Heart right ventricle (tissue), 16 donors: Measurements from ENCODE around the gene SMAP2. TPM values are rescaled to one million over a fixed set of nuclear protein-coding genes. Genes with fewer than 3 reads are reported as not detected.

Experiments used
- ATAC-seq, 8 donors: fragments of 200-7000 bp; cut with Tn5 transposase; one replicate each; pipeline ENCODE4 v1.9.1; 2020; ENCODE audit warnings: mild to moderate bottlenecking in 8 of 8, moderate library complexity in 8 of 8, moderate number of reproducible peaks in 1 of 8
- DNase-seq, 2 donors: peaks; one replicate each; pipeline ENCODE4 v3.0.0-alpha.2; 2020
- H3K27ac ChIP-seq, 10 donors: fragments of 200-600 bp; sonication (generic) in 2 of 10; one replicate each; pipeline versions ENCODE4 v1.5.0 to v1.8.0; 2020 to 2022; ENCODE audit warnings: mild to moderate bottlenecking in 3 of 10
- H3K27me3 ChIP-seq, 7 donors: fragments of 200-600 bp; one replicate each; pipeline ENCODE4 v1.8.0; 2021 to 2022; ENCODE audit warnings: mild to moderate bottlenecking in 2 of 7
- H3K36me3 ChIP-seq, 9 donors: fragments of 200-600 bp; sonication (generic) in 1 of 9; one replicate each; pipeline versions ENCODE4 v1.5.0 to v1.8.0; 2020 to 2022; ENCODE audit warnings: mild to moderate bottlenecking in 2 of 9
- H3K4me1 ChIP-seq, 9 donors: fragments of 200-600 bp; sonication (generic) in 1 of 9; one replicate each; pipeline versions ENCODE4 v1.5.0 to v1.8.0; 2020 to 2022; ENCODE audit warnings: mild to moderate bottlenecking in 4 of 9
- H3K4me3 ChIP-seq, 10 donors: fragments of 200-600 bp; sonication (generic) in 2 of 10; one replicate each; pipeline versions ENCODE4 v1.5.0 to v1.8.0; 2020 to 2022; ENCODE audit warnings: mild to moderate bottlenecking in 7 of 10, moderate library complexity in 2 of 10
- H3K9me3 ChIP-seq, 11 donors: fragments of 200-600 bp in 10 of 11; sonication (generic) in 2 of 11; one replicate each; pipeline versions ENCODE4 v1.5.0 to v1.8.0; 2013 to 2022; ENCODE audit warnings: mild to moderate bottlenecking in 2 of 11, control low read depth in 1 of 11, moderate library complexity in 1 of 11
- WGBS, 2 donors: extraction: QIAGEN DNeasy Blood & Tissue Kit; methylation state at CpG; one replicate each; pipeline ENCODE4 v1.1.7; 2013; ENCODE audit warnings: inconsistent platforms in 1 of 2; 5-methylcytosine and 5-hydroxymethylcytosine counted together
- intact Hi-C, 10 donors: fragments of 100-400 bp; cut with DNase I; formaldehyde crosslinking; loops; one replicate each; pipeline versions ENCODE4 v1.11.1 to v1.14.2; 2022
- polyA plus RNA-seq, 2 donors: library from polyadenylated mRNA; stranded (reverse); fragments of 200-250 nt; gene quantifications; one replicate each; pipeline ENCODE4 v1.2.3, GENCODE V29; 2013
- total RNA-seq, 10 donors: library from RNA; stranded (reverse); fragmentation: NEBNext Ultra II Directional in 3 of 10; extraction: Animal tissue kit (Norgen Biotek cat#: 25700) in 3 of 10; gene quantifications; one replicate each; pipeline versions ENCODE4 v1.2.1 to v1.2.4, GENCODE V29; 2021 to 2023
- TF ChIP-seq, protein P1 (sequence below), 9 donors: fragments of 200-600 bp; sonication (generic) in 2 of 9; IDR thresholded peaks; one replicate each; pipeline versions ENCODE4 v1.5.0 to v1.8.0; 2021 to 2022; ENCODE audit warnings: antibody characterized with exemption in 9 of 9, mild to moderate bottlenecking in 5 of 9, moderate library complexity in 1 of 9
- donor health status: Arrhythmogenic right ventricular cardiomyopathy.
- donor health status: ischemic (EF 13 %, LVEDD 7.1; RV severe dilation, severe dysfunction).
- donor health status: healthy with polysubstance abuse.
- donor health status: DM: no; HTN: yes; CAD: no.
- donor health status: DM: no; HTN: no; CAD: no.
- donor health status: ischemic (EF 25% LVEDD 6.9; RV normal size, moderate dysfunction).
- donor health status: ischemic (EF 25% LVEDD 5.7; RV mildly dilated, moderate dysfunction).
- donor health status: healthy.
- donor health status: DM: yes; HTN: yes; CAD: no.
- donor health status: Ischemic cardiomyopathy.
- donor health status: ischemic (EF 35%, LVEDD 5.7; RV mildly dilated, moderate dysfunction).
- donor health status: nonischemic (EF 11% LVEDD 7.7; RV severe dilation, severe dysfunction).
- donor health status: DM: yes; HTN: yes; CAD: no.
- donor health status: PGD.
- donor health status: ischemic (EF 29% LVEDD 5.4; RV normal size, mild dysfunction).
- donor health status: nonischemic (EF 23%, LVEDD 6.1; RV moderate dilation, normal function).

Gene SMAP2
- total and polyA plus RNA-seq, 12 donors: 9.4 to 29.8 (median 12.4) TPM

DNA sequence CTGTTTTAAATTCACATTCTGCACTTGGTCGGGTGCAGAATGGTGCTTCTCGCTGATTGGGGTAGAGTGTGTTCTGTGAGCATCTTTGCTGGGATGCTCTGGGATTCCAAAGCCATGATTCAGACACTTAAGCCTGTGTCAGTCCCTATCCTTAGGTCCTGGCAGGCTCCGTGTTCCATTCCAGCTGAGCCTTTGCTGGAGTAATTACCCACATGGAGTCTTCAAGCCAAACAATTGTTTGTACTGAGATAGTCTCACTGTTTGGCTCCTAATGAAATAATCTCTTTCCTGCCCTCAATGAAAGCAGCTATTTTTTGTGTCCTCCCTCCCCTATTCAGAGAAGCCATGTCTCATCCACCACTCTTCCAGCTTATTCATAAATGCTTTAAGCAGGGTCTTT, 18.7 kb downstream of the SMAP2 start:
- Histone ChIP-seq H3K27ac (peak overlapping the region in 1 of 10 donors; percentile 99), H3K27me3 (no peaks in the 10 kb centered on the region), H3K4me1 (peaks cover 0 to 95% (median 12%) of the 10 kb centered on the region in 9 donors), H3K36me3 (peaks cover 0 to 11% (median 0%) of the 10 kb centered on the region in 9 donors), H3K4me3 (no peak overlapping the region), H3K9me3 (no peaks in the 10 kb centered on the region)
- no peak for ATAC-seq
- intact Hi-C loops: no loop called here
- 65 to 67% methylated on average over 3 of the region's 3 CpGs for WGBS, 2 donors
- TF ChIP-seq, protein P1, sequence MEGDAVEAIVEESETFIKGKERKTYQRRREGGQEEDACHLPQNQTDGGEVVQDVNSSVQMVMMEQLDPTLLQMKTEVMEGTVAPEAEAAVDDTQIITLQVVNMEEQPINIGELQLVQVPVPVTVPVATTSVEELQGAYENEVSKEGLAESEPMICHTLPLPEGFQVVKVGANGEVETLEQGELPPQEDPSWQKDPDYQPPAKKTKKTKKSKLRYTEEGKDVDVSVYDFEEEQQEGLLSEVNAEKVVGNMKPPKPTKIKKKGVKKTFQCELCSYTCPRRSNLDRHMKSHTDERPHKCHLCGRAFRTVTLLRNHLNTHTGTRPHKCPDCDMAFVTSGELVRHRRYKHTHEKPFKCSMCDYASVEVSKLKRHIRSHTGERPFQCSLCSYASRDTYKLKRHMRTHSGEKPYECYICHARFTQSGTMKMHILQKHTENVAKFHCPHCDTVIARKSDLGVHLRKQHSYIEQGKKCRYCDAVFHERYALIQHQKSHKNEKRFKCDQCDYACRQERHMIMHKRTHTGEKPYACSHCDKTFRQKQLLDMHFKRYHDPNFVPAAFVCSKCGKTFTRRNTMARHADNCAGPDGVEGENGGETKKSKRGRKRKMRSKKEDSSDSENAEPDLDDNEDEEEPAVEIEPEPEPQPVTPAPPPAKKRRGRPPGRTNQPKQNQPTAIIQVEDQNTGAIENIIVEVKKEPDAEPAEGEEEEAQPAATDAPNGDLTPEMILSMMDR (IDR thresholded peaks at IDR 0.05): no peak
- no peak for DNase-seq

DNA sequence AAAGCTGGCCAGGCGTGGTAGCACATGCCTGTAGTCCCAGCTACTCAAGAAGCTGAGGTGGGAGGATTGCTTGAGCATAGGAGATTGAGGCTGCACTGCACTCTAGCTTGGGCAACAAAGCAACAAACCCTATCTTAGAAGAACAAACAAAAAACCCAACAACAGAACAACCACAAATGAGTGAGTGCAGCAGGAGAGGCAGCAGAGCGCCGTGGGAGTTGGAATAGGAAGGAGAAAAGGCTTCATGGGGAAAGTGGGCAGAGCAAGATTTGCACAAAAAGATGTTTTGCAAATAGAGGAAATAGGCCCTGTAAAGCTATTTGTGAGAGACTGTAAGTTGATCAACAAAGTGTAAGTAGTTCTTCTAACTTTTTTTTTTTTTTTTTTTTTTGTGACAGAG, 19.6 kb downstream of the SMAP2 start:
- no peaks in the 10 kb centered on the region for H3K9me3 ChIP-seq
- intact Hi-C loops: no loop called here
- WGBS, 2 donors: 75 to 90% methylated on average over 3 of the region's 3 CpGs
- H3K27me3 ChIP-seq: no peaks in the 10 kb centered on the region
- ATAC-seq: peak in 1 of 8 donors; percentile 26
- TF ChIP-seq, protein P1 (IDR thresholded peaks at IDR 0.05): no peak
- peaks cover 0 to 96% (median 12%) of the 10 kb centered on the region in 9 donors for H3K4me1 ChIP-seq
- H3K4me3 ChIP-seq: no peak overlapping the region
- peak overlapping the region in 1 of 10 donors; percentile 99 for H3K27ac ChIP-seq
- peaks cover 0 to 11% (median 0%) of the 10 kb centered on the region in 9 donors for H3K36me3 ChIP-seq
- no peak for DNase-seq

DNA sequence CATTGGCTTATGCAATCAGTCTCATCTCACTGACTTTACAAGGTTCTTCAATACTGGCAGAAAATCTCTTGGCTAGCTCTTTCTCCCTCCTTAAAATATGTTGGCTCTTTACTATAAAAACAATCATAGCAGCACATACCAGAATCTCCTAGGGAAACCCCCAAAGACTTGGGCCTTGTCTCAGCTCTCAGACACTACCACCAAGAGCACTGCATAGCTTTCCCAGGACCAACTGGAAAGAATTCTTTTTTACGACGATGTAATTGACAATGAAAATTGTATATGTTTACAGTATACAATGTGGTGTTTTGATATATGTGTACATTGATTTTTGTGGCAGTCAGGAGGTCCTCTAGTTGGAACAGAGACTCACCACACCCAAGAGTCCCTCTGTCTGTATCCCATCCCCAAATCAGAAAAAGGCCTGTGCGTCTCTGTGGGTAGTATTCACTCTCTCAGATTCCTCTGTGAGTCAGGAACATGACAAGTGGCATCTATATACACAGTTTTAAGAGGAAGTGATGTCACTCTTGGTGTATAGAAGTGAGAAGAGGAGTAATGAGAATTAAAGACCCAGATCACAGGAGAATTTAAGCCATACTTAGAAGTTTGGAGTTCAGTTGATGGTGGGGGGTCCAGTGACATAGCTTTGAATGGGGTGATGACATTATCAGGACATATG, 21.1 kb downstream of the SMAP2 start:
- no peak for DNase-seq
- Histone ChIP-seq H3K9me3 (no peaks in the 10 kb centered on the region), H3K27ac (peak overlapping the region in 3 of 10 donors; percentile 8 to 99 (median 22)), H3K4me1 (peaks cover 0 to 95% (median 12%) of the 10 kb centered on the region in 9 donors), H3K4me3 (no peak overlapping the region), H3K36me3 (peaks cover 0 to 3% (median 0%) of the 10 kb centered on the region in 9 donors), H3K27me3 (no peaks in the 10 kb centered on the region)
- intact Hi-C loops: no loop called here
- peak in 4 of 8 donors; percentile 14 to 41 (median 26) for ATAC-seq
- 71 to 77% methylated on average over 3 of the region's 3 CpGs for WGBS, 2 donors
- TF ChIP-seq, protein P1 (IDR thresholded peaks at IDR 0.05): no peak

DNA sequence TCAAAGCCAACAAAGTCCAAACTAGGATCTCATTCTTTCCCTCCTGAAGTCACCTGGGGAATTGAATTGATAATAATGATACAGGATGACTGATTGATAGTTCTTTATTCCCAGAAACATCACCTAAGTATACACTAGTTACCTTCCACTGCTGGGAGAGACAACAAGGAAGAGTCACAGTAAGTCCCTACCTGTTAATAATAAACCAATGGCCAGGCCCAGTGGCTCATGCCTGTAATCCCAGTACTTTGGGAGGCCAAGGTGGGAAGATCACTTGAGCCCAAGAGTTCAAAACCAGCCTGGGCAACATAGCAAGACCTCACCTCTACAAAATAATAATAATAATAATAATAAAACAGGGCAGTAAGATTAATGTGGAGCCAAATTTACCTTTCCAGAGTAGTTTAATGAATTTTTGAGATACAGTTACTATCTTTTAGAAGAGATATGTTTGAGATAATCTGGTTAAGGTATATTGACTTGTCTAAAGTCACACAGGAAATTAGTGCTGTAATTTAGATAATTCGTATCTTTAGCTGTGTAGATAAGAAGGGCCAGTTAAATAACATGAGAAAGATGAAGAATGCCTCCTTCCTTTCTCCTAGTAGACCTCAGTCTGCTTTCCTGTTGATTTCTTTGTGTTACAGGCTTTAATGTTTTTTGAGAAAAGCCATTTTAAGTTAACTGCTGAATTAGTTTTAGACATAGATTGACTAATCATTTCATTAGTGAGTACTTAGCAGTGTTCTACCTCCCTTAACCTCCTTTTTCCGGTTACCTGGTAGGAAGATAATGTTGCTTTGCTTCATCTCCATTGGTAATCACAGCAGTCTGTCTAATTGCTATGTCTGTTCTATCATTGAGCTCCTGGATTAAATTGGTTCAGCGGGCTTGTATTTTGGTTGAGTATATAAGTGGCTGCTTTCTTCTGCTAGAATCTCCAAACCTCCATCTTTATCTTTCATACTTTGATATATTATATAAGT, 22.0 kb downstream of the SMAP2 start:
- no peaks in the 10 kb centered on the region for H3K27me3 ChIP-seq
- H3K36me3 ChIP-seq: peaks cover 0 to 3% (median 0%) of the 10 kb centered on the region in 9 donors
- DNase-seq (no peak), ATAC-seq (no peak)
- H3K9me3 ChIP-seq: no peaks in the 10 kb centered on the region
- peak overlapping the region in 5 of 10 donors; percentile 1 to 99 (median 22) for H3K27ac ChIP-seq
- WGBS, 2 donors: 90% methylated on average over 3 of the region's 3 CpGs
- peak overlapping the region in 1 of 10 donors; percentile 1 for H3K4me3 ChIP-seq
- intact Hi-C loops: no loop called here
- peaks cover 0 to 95% (median 12%) of the 10 kb centered on the region in 9 donors for H3K4me1 ChIP-seq
- TF ChIP-seq, protein P1 (IDR thresholded peaks at IDR 0.05): no peak
